GM19238 (cell line): ENCODE data around the gene IFI27L2.

Experiments used
- DNase-seq: peaks from one replicate; pipeline ENCODE4 v3.0.0; 2011; ENCODE audit warnings: low spot score; ENCODE audit not compliant: insufficient read length

IFI27L2 gene

GRCh38 chr14:94124582-94125377 is 4.6 kb downstream of the IFI27L2 start:
- no peak for DNase-seq

GRCh38 chr14:94123868-94124267 is 5.5 kb downstream of the IFI27L2 start:
- no peak for DNase-seq

DNA sequence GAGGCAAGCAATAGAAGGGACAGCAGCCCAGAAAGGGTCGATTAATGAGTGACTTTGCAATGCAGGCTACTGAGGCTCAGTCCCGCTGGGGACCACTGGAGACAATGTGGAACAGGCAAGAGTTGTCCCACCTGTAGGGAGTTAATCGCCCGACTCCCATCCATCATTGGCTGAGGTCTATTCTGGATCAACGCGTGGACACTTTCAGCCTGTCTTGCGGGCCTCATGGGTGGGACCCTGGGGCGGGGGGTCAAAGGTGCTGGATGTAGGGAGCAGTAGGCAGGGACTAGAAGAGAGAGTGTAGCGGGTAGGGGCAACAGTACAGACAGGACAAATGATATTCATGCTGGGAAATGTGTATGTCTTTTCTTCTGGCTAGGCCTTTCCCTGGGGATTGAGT is 6.1 kb downstream of the IFI27L2 start:
- no peak for DNase-seq

DNA sequence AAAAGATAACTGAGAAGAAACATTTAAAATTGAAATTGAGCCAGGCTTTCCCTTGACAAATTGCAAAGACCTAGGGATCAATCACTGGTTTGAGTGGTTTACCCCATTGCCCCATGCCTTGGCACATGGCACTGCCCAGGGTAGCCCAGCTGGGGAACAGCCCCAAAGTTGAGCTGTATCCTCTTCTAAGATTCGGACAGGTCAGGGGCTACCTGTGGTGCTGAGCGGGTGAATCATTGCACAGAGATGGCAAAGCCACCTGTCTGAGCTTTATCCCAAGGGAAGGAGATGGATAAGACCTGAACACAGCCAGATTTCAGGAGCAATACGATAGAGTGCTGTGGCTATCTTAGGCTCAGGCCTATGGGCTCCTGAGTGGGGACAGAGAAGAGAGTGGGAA is 7.0 kb downstream of the IFI27L2 start:
- DNase-seq, result no peak

DNA sequence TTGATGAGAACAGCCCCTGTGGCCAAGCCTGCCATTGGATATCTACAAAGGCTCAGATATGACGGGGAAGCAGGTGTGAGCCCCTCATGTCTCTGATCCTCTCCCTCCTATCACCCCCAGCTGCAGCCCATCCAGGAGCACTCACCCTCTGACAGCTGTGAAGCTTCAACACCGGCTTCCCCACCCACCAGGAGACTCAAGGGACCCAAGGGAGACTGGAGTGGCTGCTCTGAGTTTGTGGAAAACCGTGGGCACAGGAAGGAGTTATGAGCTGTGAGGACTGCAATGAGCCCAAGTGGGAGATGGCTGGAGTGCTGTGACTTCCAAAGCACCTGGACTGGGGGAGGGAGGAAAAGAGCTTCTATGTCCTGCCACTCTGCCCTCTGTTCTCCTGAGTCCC is 7.9 kb downstream of the IFI27L2 start:
- no peak for DNase-seq

- no peak for DNase-seq
These were observed 8.6 kb downstream of the IFI27L2 start for GRCh38 chr14:94120667-94121340.

- DNase-seq, result no peak
These were observed 10.3 kb downstream of the IFI27L2 start for GRCh38 chr14:94119071-94119470.

DNA sequence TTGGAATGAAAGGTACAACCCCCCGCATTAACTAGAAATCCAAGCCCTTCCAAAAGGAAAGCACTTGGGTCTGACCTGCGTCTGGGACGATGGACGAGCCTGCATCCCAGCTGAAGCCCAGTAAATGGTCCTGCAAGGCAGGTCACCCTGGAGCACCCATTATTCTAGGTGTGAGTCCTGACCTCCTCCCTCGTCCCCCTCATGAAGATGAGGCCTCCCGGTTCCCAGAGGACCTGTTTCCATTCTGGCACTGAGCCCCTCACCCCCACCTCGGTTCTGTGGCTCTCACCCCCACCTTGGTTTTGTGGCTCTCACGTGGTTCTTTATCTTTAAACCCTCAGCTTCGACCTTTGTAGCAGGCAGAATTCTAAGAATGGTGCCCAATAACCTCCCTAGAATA is 11.5 kb downstream of the IFI27L2 start:
- DNase-seq, result no peak

- no peak for DNase-seq
These were observed 12.7 kb downstream of the IFI27L2 start for GRCh38 chr14:94116701-94117100.

GRCh38 chr14:94115631-94116030 is 13.8 kb downstream of the IFI27L2 start:
- no peak for DNase-seq

DNA sequence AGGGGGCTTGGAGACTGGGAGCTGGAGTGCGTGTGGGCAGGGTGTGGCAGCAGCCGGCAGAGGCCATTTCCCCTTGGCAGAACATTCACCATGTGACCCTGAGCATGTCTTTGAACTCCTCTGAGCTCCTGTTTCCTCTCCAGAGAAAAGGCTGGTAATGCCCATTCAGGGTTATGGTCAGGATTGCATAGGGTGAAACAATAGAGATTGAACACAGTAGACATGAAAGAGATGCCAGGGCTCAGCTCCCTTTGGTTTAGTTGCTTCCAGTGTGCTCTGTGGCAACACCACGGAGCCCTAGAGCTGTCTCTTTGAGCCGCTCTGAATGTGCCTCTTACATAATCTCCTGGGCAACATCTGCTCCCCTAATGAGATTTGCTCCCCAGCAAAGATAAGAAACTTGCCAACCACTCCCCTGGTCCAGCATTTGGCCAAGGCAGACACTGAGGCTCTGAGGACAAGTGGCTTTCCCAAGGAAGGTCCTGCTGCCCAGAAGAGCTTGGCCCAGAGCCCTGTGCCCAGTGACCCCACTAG is 14.3 kb downstream of the IFI27L2 start:
- DNase-seq, result no peak

- no peak for DNase-seq
These were observed 14.8 kb downstream of the IFI27L2 start for GRCh38 chr14:94114589-94115057.

DNA sequence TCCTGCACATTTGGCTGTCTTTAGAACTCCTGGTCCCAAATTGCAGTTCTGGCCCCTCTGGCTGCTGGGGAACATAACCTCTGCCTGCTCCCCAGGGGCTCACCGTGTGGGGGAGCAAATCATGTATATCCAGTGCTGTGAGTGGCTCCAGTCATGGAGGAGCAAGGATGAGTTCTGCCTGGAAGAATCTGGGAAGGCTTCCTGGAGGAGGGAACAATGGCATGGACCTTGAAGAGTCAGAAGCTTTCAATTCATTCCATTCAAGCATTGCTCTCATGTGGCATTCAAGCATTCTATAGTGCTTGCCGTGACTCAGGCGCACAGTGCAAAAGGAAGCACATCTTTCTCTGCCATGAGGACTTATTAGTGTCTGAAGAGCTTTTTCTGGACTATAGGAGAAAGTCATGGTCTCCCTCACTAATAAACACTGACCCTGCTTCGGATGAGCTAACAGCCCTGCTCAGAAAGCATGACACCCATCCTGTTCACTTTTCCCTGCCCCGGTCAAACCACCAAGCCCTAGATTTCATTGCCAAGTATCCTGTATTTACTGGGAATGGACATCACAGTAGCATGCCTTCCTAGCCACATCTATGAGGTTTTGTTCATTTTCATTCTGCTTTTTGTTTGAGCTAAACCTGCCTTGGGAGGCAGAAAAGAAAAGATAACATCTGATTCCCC is 15.4 kb downstream of the IFI27L2 start:
- no peak for DNase-seq

- DNase-seq, result no peak
These were observed 15.9 kb downstream of the IFI27L2 start for GRCh38 chr14:94113490-94113889.

- DNase-seq, result no peak
These were observed 16.3 kb downstream of the IFI27L2 start for GRCh38 chr14:94113073-94113472.

- no peak for DNase-seq
These were observed 16.8 kb downstream of the IFI27L2 start for GRCh38 chr14:94112513-94113063.

DNA sequence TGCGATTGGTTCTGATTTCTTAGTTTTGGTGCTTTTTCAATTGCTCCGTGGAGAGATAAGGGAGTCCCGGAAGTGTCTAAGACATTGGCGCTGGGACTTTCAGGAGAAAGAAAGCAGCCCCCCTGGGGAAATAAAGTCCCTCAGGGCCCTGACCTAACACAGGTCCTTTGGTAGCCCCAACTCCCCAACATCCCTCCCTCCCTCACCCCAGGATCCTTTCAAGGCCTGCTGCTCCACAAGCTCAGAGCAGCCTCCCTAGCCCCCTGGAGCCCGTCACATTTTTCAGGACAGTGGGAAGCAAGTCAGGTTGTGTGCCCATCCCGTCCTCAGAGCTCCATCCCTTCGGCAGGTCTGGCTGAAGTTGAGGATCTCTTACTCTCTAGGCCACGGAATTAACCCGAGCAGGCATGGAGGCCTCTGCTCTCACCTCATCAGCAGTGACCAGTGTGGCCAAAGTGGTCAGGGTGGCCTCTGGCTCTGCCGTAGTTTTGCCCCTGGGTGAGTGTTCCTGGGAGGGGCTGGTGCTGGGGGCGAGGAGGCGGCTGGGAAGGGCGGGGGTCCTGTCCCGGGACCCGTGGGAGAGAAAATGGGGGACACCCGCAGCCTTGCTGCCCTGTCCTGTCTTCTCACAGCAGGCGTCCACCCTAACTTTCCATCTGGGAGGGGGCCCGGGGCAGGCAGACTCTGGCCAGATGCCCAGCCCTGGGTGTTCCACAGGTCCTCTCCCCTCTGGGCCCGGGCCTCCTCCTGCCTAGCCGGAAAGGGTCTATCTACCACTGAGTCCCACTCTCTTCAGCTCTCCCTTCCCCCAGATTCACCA is 17.9 kb downstream of the IFI27L2 start:
- no peak for DNase-seq

GRCh38 chr14:94110552-94111181 is 18.7 kb downstream of the IFI27L2 start, which contains the start of gene IFI27:
IFI27 (plus strand) TSS chr14:94110736.
- no peak for DNase-seq

- DNase-seq, result no peak
These were observed 19.5 kb downstream of the IFI27L2 start for GRCh38 chr14:94109915-94110250.

- DNase-seq, result no peak
These were observed 24.7 kb downstream of the IFI27L2 start for GRCh38 chr14:94104731-94105130.
